C4-2B (cell line): ENCODE data around the gene SORCS2.

Experiments
- CTCF ChIP-seq: fragments of 450-650 bp; conservative IDR thresholded peaks from 2 replicates; pipeline ENCODE4 v1.5.1; 2017; ENCODE audit warnings: mild to moderate bottlenecking
- ZFX ChIP-seq: fragments of 450-650 bp; IDR thresholded peaks from 2 replicates; pipeline ENCODE4 v1.6.1; 2017

DNA sequence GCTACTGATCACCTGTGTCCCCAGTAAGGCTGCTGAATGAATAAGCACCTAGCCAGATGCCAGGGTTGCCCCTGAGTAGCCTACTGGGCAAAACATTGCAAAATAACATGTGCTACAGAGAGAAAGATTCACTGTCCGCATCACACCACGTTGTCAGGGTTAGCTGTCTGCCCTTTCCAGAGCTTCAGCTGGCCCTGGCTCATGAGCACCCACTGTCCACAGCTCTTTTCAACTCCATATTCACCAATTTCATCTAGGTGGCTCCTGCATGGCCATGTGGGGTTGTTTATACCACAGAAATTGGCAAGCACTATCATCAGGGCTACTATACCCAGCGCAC, 470.1 kb downstream of the SORCS2 start:
- TF ChIP-seq CTCF (no peak), ZFX (no peak)
